ENCODE measurements around the gene RGS6.

The RGS6 gene

DNA sequence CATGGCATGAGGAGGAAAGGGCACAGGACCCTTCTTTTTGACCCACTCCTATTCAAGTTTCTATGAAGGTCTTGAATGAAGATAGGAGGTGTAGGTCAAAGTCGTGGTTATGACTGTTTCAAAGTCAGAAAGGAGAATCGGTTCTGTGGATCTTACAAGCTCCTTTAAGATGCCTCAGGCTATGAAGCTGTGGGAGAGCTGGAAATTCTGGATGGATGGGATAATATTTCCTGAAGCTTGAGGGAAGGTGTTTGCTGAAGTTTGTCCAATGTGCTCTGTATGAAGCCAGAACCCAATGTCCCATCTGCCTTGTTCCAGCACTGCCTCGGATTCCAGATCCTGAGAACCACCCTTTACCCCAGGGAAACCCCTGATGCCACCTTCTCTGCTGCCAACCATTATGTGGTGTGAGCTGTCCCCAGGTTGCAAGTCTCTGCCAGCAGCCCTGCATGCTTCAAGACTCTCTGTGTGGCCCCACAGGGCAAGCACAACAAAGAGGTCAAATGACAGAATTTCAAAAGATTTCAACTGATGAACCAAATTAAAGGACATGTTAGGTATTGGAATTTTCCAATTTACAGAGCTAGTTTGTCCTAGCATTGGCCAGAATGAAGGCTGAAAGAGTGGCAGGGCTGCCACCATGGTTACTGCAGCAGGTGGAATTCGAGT lies 472.0 kb downstream of the RGS6 start:
- DNase-seq (ENCODE audit: low read depth in 2 of 2), result no peak

DNA sequence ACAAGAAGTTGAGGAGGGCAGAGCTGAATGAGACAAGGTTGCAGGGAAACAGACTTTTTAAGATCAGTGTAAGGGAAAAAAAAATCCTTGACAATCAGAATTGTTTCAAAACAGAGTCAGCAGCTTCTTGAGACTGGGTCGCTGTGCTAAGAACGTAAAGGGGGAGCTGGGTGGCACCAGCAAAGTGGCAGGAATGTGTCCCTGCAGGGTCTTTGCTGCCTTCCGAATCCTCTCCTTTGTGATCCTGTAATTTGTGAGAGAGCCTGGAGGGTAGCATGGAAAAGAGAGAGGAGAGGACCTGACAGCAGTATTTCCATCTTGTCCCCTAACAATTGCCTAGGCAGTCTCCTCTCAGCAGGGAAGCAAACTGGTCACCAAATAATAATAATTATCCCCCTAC lies 472.8 kb downstream of the RGS6 start:
- no peak for DNase-seq (ENCODE audit: low read depth in 2 of 2)

DNA sequence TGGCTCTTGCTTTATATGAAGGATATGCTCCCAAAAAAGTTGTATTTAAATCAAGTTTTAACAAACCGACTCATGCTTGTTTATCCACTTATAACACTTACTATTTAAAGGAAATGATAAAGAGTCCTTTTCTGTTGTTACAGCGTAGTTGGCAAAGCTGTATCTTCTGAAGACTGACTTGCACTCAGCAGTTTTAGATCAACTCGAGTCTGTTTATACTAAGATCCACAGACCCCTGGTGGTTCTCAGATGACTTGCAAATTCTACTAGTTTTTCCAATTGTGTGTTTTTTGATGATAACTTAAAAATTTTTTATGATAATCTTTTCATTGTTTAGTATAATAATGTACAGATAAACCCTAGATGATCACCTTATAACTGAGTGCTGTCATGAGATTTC lies 475.8 kb downstream of the RGS6 start:
- no peak for DNase-seq (ENCODE audit: low read depth in 2 of 2)

DNA sequence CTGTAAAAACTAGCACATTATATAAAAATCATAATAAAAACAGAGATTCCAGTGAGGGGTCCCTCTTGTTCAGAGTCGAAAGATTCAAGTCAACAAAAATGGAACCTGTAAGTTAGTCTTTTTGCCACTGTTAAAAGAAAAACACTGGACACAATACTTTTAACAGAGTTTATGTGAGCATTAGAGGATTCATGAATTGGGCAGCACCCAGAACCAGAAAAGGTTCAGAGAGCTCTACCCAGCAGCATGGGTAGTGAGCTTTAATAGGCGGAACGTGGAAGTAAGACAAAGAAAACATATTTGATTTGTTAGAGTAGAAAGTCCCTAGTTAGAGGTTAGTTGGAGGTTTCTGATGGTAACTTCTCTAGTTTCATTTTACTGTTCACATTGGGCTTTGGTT lies 476.8 kb downstream of the RGS6 start:
- DNase-seq (ENCODE audit: low read depth in 2 of 2), result no peak

DNA sequence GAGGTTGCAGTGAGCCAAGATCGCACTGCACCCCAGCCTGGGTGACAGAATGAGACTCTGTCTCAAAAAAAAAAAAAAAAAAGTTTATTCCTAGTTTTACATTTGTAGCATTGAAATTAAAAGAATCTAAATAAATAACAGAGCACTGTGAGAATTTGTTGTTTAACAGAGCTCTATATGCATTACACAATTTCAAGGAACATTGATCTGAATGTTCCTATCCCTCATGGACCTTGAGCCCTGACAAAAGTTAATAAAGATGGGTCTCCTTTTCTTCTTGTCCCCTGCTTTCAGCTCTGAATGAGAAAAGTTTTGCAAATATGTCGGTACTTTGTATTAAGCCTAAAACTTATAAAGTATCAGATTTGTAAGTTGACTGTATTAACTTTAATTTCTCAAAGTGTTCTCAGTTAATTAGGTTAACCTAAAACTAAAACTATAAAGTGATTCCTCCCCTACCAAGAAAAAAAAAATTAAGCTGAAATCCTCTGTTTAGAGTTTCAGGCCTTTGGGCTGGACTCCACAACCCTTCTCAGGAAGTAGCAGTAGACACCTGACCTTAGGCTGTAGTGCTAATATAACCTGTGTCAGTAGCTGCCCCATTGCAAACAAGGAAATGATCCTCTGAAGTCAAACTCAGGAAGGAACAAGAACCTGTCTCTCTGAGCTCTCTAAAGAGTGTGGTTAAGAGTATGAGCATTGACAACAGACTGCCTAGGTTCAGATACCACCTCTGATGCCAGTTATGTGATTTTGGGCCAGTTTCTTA lies 484.0 kb downstream of the RGS6 start:
- DNase-seq (ENCODE audit: low read depth in 2 of 2), result no peak

DNA sequence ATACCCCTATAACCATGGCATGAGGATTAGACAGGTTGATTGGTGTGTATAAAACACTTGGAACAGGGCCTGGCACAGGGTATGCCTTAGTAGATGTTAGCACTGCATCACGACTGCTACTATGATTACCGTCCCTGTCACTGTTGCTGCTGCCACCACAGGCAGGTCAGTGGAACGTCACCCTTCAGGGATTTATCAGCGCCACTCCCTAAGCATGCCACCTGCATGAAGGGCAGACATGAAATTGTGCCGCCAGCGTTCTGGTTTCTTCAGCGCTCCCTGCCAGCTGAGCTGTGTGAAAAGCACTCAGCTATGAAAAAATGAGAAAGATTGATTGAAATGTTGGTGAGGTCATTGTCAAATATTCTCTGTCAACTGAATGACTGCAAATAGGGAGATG lies 484.7 kb downstream of the RGS6 start:
- no peak for DNase-seq (ENCODE audit: low read depth in 2 of 2)

DNA sequence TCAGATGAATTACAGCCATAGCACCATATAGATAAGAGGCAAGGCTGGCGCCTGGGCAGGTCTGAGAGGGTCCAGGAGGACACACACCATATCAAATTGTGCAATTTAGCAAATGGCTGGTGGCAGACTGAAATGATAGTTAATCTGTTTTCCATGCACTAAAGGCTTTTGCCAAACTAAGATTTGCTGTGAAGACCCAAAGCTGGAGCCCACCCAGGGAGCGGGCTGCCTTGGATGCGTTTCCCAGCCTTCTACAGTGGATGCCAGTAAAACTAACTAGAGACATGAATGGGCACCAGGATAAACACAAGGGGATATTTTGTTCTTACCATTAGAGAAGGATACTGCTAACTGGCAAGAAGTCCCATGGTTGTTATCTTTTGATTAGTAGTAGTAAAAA lies 486.6 kb downstream of the RGS6 start:
- no peak for DNase-seq (ENCODE audit: low read depth in 2 of 2)

DNA sequence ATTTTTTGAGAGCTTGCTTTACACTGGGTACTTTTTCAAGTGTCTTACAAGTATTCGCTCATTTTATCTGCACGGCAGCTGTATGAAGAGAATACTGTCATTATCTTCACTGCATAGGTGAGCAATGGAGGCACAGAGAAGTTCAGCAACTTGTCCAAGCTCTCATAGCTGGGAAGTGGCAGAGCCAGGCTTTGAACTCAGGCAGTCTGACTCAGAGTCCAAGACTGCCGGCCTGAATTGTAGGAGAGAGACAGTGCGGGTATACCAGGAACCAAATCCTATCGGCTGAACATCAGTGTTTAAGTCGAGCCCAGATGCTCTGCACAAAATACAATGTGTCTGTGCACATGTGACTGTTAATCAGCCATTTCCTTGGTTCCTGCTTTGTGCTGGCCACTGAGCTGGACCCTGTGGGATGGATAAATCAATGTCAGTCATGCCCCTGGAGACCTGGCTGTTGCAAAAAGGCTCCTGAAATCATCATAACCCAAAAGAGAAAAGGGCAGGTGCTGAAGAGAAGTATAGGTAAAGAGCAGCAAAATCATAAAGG lies 487.1 kb downstream of the RGS6 start:
- DNase-seq (ENCODE audit: low read depth in 2 of 2), result no peak

DNA sequence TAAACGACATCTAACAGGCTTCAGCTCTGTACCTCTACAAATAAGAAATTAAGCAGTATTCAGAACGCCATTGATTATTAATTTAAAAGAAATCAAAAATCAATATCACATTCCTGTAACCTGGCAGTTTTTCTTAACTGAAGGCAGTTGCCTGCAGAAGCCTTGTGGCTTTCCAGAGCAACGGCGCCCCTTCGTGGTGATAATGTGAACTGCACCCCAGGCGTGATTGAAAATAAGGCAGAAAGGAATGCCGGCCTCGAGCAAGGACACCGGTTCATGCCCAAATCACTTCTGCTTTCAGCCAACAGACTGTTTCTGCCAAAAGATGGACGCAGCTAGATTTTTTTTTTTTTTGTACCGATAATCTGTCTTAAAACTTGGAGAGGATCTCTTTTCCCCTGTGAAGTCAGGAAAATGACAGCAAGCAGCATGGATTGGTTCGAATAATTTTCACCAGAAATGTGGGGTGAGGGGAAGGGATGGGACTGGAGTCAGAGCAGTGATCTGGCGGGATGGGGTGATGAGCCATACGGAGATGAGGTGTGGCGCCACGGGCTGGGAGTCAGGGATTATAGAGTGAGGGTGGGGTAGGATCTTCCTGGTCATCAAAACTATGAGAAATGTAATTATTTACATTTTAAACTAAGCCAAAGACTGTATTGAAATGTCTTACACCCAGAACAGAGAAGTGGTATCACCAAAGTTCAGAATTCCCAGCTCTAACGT lies 488.7 kb downstream of the RGS6 start:
- DNase-seq (ENCODE audit: low read depth in 2 of 2), result peak; percentile 16 to 55

DNA sequence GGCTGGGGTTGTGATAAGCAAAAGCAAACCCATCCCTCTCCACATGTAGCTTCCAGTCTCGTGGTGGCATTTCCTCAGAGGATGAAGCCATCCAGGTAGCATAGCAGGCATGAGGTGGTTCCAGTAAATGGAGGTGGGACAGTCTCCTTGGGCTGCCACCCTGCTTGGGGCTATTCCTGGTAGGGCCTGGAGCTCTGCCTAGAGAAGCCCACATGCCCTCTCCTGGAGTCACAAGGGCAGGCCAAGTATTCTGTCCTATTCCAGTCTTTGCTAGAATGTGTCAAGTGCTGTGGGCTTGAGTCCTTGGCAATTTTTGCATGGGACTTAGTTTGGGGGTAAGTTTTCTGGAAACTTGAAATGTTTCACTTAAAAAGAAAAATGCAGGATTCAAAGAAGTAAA lies 491.7 kb downstream of the RGS6 start:
- DNase-seq (ENCODE audit: low read depth in 2 of 2), result no peak

DNA sequence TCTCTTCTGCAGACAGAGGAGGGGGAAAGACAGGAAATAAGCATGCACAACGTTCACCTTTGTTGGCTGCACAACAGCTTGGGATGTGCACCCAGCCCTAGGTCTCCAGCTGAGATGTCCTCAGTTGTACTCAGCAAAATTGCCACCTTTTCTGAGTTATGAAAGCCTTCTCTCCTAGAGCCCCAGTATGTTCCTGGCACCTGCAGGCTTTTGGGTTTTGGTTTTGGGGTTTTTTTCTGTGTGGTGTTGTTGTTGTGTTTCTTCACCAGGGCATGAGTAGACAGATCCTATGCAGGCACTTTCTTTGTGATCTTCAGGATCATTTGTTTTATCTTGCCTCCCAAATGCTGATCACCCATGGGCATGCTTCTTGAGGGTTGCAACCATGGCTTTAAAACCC lies 498.2 kb downstream of the RGS6 start:
- DNase-seq (ENCODE audit: low read depth in 2 of 2), result no peak

DNA sequence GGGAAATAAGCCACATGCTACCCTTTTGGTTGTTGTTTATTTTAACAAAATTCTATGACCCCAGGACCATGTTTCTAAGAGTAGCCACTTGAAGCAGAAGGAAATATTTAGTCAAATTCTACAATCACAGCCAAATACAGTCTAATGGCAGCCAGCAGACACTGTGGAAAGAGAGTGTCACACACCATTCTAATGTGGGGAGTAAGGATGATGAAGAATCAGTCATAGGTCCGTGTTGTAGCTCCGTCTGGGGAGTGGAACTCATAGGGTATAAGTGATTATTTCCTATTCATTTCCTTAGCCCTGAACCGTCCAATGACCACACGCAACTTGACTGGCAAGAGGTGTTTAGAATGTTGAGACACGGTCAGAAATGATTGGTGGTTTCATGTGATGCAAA lies 500.5 kb downstream of the RGS6 start:
- DNase-seq (ENCODE audit: low read depth in 2 of 2), result no peak

DNA sequence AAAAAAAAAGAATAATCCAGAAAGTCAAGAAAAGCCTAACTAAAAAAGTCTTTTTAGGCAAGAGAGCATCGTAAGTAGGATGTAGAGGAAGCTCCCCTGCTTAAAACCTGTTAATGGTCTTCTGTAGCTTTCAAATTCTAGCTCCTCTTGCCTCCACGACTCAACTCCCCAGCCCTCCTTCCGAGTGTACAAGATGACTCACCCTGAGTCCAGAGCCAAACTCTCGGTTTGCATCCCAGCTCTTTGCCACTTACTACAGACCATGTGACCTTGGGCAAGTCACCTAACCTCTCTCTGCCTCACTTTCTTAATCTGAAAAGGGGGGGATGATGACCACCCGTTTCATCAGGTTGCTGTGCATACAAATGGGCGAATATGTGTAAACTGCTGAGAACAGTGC lies 501.3 kb downstream of the RGS6 start:
- DNase-seq (ENCODE audit: low read depth in 2 of 2), result no peak

DNA sequence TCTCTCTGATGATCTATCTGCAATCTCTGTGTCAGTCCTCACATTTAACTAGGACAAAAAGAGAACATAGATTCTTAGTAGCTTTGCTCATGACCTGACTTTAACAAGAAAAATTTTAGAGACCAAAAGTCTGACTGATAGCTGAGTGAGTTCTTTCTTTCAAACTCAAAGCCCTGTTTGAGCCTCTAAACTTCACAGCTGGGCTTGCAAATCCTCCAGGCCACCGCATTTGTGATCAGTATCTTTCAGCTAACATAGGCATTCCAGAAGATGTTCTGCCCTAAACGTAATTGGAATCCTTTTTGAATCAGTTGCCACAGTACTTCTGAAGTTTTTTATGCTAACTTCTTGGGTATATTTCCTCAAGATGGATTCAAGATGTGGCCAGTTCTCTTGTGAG lies 502.6 kb downstream of the RGS6 start:
- no peak for DNase-seq (ENCODE audit: low read depth in 2 of 2)

DNA sequence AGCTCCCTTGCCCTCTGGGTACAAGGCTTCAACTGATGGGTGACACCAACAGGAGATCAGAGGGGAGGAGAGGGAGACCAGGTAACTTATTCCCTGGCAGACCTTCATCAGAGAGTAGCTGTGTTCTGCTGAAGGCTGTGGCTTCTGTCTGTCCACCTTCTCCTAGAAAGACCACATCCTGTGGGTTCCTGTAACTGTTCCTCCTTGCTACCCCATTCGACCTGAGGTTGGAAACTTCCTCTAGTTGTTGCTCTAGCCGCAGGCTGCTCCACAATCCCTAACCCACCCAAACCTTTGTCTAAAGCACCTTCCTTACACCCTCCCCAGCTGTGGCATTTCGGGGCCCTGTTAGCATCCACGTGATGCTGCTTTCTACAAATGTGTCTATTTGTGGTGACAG lies 507.5 kb downstream of the RGS6 start:
- no peak for DNase-seq (ENCODE audit: low read depth in 2 of 2)

DNA sequence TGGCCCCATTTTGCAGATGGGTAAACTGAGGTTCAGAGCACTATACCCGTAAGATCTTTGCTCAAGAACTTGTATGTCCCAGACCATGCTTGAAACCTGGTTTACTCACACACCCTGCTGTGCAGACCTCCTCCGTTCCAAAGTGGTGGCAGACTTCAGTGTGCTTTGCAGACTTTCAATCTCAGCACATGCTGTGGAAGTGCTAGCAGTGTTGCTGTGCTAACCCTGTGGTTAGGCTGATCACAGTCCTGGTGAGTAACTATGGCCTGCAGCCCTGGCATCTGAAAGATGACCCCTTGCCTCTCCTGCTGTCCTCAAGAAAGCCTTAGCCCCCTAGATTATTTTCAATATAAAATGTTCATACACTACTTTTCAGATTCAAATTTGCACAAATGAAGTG lies 511.0 kb downstream of the RGS6 start:
- no peak for DNase-seq (ENCODE audit: low read depth in 2 of 2)

DNA sequence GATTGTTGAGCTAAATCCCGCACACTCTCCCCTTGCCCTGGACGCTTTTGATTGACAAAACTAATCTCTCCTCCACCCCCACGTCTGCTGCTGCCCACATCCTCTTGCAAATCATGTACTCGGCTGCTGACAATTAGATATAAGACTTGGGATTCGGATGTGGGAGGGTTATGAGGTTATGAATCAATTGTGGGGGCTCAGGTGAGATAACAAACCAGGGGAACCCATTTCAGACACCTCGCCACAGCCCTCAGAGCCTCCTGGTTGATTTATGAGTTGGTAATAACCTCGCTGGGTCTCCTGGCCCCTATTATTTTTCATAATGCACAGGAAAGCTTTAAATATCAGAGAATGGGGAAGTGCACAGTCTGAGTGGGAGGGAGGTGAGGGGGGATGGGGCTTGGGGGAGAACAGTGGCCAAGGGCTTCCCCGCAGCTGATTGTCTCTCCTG lies 511.8 kb downstream of the RGS6 start:
- no peak for DNase-seq (ENCODE audit: low read depth in 2 of 2)

DNA sequence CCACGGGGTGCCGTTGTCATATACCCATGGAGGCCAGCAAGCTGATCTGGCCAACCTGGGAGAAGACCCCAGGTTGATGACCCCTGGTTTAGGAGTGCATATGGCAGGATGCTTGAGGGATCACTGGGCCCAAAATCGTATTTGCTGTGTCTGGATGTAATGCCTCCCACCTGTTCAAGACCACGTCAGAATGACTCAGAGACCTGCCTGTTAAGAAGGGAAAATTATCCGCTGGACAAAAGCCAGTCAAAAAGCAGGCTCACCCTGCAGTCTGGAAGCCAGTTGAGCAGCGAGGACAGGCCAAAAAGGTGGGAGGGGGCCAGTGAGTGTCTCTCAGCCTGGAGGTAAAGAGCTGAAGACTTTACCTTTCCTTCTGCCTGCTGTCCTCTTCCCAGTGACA lies 512.5 kb downstream of the RGS6 start:
- DNase-seq (ENCODE audit: low read depth in 2 of 2), result no peak

DNA sequence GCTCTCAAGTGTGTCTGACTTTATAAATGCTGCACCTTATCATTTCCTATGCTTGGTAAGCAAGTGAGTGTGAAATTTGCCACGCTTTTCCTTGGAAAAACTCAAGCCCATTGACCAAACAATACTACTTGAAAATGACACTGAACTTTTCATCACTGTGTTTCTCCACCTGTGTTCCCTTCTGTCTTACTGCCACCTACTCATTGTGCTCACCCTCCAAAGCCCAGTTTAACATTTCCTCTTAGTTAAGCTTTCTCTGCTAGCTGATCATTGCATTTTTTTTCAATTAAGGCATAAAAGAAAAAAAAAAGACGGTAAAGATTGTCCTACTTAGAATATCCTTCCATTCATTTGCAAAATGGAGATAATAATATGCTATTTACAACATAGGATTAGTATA lies 516.0 kb downstream of the RGS6 start:
- no peak for DNase-seq (ENCODE audit: low read depth in 2 of 2)

DNA sequence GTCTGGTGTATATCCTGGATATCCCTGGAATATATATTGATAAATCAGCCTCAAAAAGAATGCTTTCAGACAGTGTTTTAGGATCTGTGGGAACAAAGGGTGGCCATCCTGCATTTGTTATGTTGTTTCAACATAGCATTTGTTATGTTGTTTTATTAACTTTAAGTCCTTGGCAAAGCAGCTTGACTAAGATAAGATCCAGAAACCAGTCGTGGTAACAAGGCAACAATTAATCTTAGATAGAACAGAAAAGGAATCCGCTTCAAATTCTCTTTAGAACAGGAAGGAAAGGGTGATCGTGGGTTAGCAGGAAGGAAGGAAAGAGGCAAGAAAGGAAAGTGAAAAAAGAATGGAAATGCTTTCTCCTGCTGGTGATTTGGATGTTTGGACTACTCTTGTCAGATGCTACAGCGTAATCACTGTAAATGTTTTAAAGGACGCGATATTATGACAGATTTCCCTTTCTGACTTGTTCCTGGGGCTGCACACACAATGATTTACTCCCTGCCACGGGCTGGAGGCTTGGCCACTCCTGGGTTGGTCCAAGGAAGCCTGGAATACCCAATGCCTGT lies 518.3 kb downstream of the RGS6 start:
- DNase-seq (ENCODE audit: low read depth in 2 of 2), result no peak

DNA sequence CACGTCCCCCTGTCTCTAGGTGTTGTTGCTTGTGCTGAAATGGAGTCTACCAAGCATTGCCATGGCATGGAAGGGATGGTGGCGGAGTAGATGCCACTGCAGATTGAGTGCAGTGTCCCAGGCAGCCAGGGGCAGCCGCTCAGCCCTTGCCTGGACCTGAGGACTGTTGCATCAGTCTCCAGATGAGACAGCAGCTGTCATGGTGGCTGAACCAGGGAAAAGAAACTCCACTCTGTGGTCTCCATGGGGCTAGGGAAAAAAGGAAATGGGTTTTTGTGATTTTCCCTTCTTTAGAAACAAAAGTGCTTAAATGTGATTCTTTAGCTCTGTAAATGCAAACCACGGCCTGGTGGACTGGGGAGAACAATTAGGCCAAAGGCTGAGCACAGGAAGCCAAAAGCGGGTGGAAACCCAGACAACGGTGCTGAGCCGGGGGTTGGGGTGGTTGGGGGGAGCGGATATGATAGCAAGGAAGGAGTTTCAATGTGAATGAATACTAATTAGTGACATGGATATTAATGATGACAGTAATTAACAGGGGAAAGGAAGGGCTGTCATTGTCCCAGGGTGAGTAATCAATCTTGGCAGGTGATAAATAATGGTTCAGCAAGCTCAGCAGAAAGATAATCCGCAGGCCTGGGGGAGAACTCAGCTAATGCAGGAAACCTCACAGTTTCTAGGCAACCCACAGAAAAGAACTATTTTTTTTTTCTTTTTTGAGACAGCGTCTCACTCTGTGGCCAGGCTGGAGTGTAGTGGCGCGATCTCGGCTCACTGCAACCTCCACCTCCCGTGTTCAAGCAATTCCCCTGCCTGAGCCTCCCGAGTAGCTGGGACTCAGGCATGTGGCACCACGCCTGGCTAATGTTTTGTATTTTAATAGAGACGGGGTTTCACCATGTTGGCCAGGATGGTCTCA lies 519.1 kb downstream of the RGS6 start:
- no peak for DNase-seq (ENCODE audit: low read depth in 2 of 2)
